ENCODE measurements around the gene PRTN3. TPM values are rescaled to one million over a fixed set of nuclear protein-coding genes. Genes with fewer than 3 reads are reported as not detected.

Gene PRTN3
- total RNA-seq, 4 donors from 2014 or later = not detected

DNA sequence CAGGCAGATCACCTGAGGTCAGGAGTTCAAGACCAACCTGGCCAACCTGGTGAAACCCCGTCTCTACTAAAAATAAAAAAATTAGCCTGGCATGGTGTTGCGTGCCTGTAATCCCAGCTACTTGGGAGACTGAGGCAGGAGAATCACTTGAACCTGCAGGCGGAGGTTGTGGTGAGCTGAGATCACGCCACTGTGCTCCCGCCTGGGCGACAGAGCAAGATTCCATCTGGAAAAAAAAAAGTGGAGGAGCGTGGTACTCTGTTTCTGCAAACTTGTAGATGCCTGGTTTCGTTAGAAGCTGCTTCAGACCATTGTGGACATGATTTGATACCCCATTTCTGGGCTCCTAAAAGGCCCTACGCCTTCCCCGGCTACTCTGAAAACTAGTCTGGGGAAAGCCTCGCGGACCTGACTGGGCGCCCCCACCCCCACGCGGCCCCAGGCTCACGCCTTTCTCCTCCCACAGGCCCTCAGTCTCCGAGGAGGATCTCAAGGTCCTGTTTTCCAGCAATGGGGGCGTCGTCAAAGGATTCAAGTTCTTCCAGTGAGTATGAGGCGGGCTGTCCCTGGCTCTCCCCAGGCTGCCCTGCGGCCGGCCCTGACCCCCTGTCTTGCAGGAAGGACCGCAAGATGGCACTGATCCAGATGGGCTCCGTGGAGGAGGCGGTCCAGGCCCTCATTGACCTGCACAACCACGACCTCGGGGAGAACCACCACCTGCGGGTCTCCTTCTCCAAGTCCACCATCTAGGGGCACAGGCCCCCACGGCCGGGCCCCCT is 30.5 kb upstream of the PRTN3 start:
- TF ChIP-seq, protein P1, sequence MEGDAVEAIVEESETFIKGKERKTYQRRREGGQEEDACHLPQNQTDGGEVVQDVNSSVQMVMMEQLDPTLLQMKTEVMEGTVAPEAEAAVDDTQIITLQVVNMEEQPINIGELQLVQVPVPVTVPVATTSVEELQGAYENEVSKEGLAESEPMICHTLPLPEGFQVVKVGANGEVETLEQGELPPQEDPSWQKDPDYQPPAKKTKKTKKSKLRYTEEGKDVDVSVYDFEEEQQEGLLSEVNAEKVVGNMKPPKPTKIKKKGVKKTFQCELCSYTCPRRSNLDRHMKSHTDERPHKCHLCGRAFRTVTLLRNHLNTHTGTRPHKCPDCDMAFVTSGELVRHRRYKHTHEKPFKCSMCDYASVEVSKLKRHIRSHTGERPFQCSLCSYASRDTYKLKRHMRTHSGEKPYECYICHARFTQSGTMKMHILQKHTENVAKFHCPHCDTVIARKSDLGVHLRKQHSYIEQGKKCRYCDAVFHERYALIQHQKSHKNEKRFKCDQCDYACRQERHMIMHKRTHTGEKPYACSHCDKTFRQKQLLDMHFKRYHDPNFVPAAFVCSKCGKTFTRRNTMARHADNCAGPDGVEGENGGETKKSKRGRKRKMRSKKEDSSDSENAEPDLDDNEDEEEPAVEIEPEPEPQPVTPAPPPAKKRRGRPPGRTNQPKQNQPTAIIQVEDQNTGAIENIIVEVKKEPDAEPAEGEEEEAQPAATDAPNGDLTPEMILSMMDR (IDR thresholded peaks at IDR 0.05; ENCODE audit: low read depth) = no peak

DNA sequence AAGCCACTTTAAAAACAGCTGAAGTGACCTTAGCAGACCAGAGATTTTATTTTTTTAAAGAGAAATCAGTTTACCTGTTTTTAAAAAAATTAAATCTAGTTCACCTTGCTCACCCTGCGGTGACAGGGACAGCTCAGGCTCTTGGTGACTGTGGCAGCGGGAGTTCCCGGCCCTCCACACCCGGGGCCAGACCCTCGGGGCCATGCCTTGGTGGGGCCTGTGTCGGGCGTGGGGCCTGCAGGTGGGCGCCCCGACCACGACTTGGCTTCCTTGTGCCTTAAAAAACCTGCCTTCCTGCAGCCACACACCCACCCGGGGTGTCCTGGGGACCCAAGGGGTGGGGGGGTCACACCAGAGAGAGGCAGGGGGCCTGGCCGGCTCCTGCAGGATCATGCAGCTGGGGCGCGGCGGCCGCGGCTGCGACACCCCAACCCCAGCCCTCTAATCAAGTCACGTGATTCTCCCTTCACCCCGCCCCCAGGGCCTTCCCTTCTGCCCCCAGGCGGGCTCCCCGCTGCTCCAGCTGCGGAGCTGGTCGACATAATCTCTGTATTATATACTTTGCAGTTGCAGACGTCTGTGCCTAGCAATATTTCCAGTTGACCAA is 29.8 kb upstream of the PRTN3 start:
- TF ChIP-seq, protein P1 (IDR thresholded peaks at IDR 0.05; ENCODE audit: low read depth) = no peak

- TF ChIP-seq, protein P1 (IDR thresholded peaks at IDR 0.05; ENCODE audit: low read depth) = no peak
These were observed 29.2 kb upstream of the PRTN3 start for GRCh38 chr19:811506-812048.

- TF ChIP-seq, protein P1 (IDR thresholded peaks at IDR 0.05; ENCODE audit: low read depth) = no peak
These were observed 28.6 kb upstream of the PRTN3 start for GRCh38 chr19:812049-812746.

GRCh38 chr19:812747-813218 is 28.0 kb upstream of the PRTN3 start:
- TF ChIP-seq, protein P1 (IDR thresholded peaks at IDR 0.05; ENCODE audit: low read depth) = no peak

- TF ChIP-seq, protein P1 (IDR thresholded peaks at IDR 0.05; ENCODE audit: low read depth) = no peak
These were observed 27.3 kb upstream of the PRTN3 start for GRCh38 chr19:813219-814151.

Data from subcutaneous adipose tissue (tissue), 4 donors.